Measurements from ENCODE around the gene RNFT2.

GRCh38 chr12:116884871-116885270 lies 146.8 kb downstream of the RNFT2 start:
- TF ChIP-seq CTCF (conservative IDR thresholded peaks at IDR 0.05 in 1 of 2, IDR thresholded peaks at IDR 0.05 in 1 of 2; ENCODE audit: extremely low read depth in 1 of 2, insufficient read depth in 1 of 2, low read depth in 1 of 2, low read length in 2 of 2), result no peak
- no peak for TF ChIP-seq EZH2 (IDR thresholded peaks at IDR 0.05; ENCODE audit: borderline replicate concordance, low read length)
